GM23338 (cell line): ENCODE results near the gene TMEM242. TPM values are rescaled to one million over a fixed set of nuclear protein-coding genes. Genes with fewer than 3 reads are reported as not detected.

Experiments used
- ATAC-seq: fragments of 200-7000 bp; cut with Tn5 transposase; 3 replicates; pipeline ENCODE4 v1.9.1; 2020
- DNase-seq: peaks from one replicate; pipeline ENCODE4 v3.0.0-alpha.2; 2015; ENCODE audit warnings: low spot score
- H2AFZ ChIP-seq: fragments of 200-600 bp; sonication (generic); 2 replicates; pipeline ENCODE4 v1.8.0; 2016; ENCODE audit warnings: antibody characterized with exemption, mild to moderate bottlenecking, moderate library complexity
- H3F3A ChIP-seq: fragments of 200-600 bp; sonication (generic); replicated peaks from 2 replicates; pipeline ENCODE4 v1.8.0; 2017; ENCODE audit warnings: antibody characterized with exemption, mixed run types, low read depth
- H3K27ac ChIP-seq: fragments of 200-600 bp; sonication (generic); 2 replicates; pipeline ENCODE4 v1.6.1; 2016; ENCODE audit warnings: low read depth
- H3K27me3 ChIP-seq: fragments of 200-600 bp; sonication (generic); 2 replicates; pipeline ENCODE4 v1.8.0; 2016; ENCODE audit warnings: mild to moderate bottlenecking, mixed run types, moderate library complexity; ENCODE audit not compliant: insufficient read depth
- H3K36me3 ChIP-seq: fragments of 200-600 bp; sonication (generic); 2 replicates; pipeline ENCODE4 v1.8.0; 2016; ENCODE audit warnings: mild to moderate bottlenecking; ENCODE audit not compliant: insufficient read depth
- H3K4me1 ChIP-seq: fragments of 200-600 bp; sonication (generic); 2 replicates; pipeline ENCODE4 v1.8.0; 2016; ENCODE audit warnings: mild to moderate bottlenecking, moderate library complexity; ENCODE audit not compliant: insufficient read depth
- H3K4me2 ChIP-seq: fragments of 200-600 bp; sonication (generic); 2 replicates; pipeline ENCODE4 v1.7.1; 2017; ENCODE audit warnings: mixed run types
- H3K4me3 ChIP-seq: fragments of 200-600 bp; sonication (generic); 2 replicates; pipeline ENCODE4 v1.6.1; 2016; ENCODE audit warnings: mixed run types
- H3K79me2 ChIP-seq: fragments of 200-600 bp; sonication (generic); replicated peaks from 2 replicates; pipeline ENCODE4 v1.8.0; 2017; ENCODE audit warnings: mild to moderate bottlenecking; ENCODE audit not compliant: insufficient read depth
- H3K9me2 ChIP-seq: fragments of 200-600 bp; sonication (generic); 2 replicates; pipeline ENCODE4 v1.8.0; 2017; ENCODE audit not compliant: insufficient read depth
- H4K20me1 ChIP-seq: fragments of 200-600 bp; sonication (generic); replicated peaks from 2 replicates; pipeline ENCODE4 v1.8.0; 2017; ENCODE audit warnings: mild to moderate bottlenecking; ENCODE audit not compliant: insufficient read depth
- H3K27ac Mint-ChIP-seq: 2 replicates; pipeline ENCODE4 v1.8.0; 2020; ENCODE audit warnings: inconsistent platforms, mild to moderate bottlenecking, moderate library complexity, mixed read lengths
- H3K27me3 Mint-ChIP-seq: 3 replicates; pipeline ENCODE4 v1.8.0; 2022; ENCODE audit warnings: low read depth, mild to moderate bottlenecking, moderate library complexity, mixed read lengths, inconsistent platforms; ENCODE audit not compliant: insufficient read depth, poor library complexity
- H3K36me3 Mint-ChIP-seq: 3 replicates; pipeline ENCODE4 v1.8.0; 2021; ENCODE audit warnings: low read depth, mild to moderate bottlenecking, inconsistent platforms, moderate library complexity, mixed read lengths
- H3K4me1 Mint-ChIP-seq: 3 replicates; pipeline ENCODE4 v1.8.0; 2020; ENCODE audit warnings: mild to moderate bottlenecking, inconsistent platforms, mixed read lengths
- H3K4me3 Mint-ChIP-seq: 3 replicates; pipeline ENCODE4 v1.8.0; 2021; ENCODE audit warnings: moderate library complexity, mild to moderate bottlenecking, inconsistent platforms, mixed read lengths
- H3K9me3 Mint-ChIP-seq: 3 replicates; pipeline ENCODE4 v1.8.0; 2020; ENCODE audit warnings: moderate library complexity, mild to moderate bottlenecking, inconsistent platforms, mixed read lengths
- CREB1 ChIP-seq: fragments of 250-450 bp; sonication (Bioruptor Pico); IDR thresholded peaks from 2 replicates; pipeline ENCODE4 v1.5.0; 2020; ENCODE audit warnings: low read depth, mild to moderate bottlenecking, moderate library complexity
- CTCF ChIP-seq, 2 experiments: fragments of 200-600 bp in 1 of 2; sonication (generic) in 1 of 2; conservative IDR thresholded peaks; 2 replicates each; pipeline versions ENCODE4 v1.5.1 to v1.6.1; 2016 to 2017; ENCODE audit warnings: antibody characterized with exemption in 2 of 2, low read depth in 2 of 2, mild to moderate bottlenecking in 2 of 2, moderate library complexity in 1 of 2
- EZH2 ChIP-seq: fragments of 200-600 bp; sonication (generic); IDR thresholded peaks from one replicate; pipeline ENCODE4 v1.8.0; 2017; ENCODE audit warnings: antibody characterized with exemption, mild to moderate bottlenecking, low read depth; ENCODE audit not compliant: unreplicated experiment
- EZH2phosphoT487 ChIP-seq: fragments of 200-600 bp; sonication (generic); IDR thresholded peaks from one replicate; pipeline ENCODE4 v1.8.1; 2018; ENCODE audit warnings: antibody characterized with exemption; ENCODE audit not compliant: unreplicated experiment
- JUNB ChIP-seq: IDR thresholded peaks from one replicate; pipeline ENCODE4 v1.6.1; 2016; ENCODE audit warnings: antibody characterized with exemption; ENCODE audit not compliant: unreplicated experiment
- NANOG ChIP-seq: IDR thresholded peaks from 2 replicates; pipeline ENCODE4 v1.6.1; 2016; ENCODE audit warnings: antibody characterized with exemption, borderline replicate concordance
- polyA plus RNA-seq: library from polyadenylated mRNA; unstranded; fragments of >200 nt; fragmentation: Nextera tagmentation; extraction: Ambion mirVana; gene quantifications from 2 replicates; pipeline ENCODE4 v1.2.1, GENCODE V29; 2016
- total RNA-seq: library from RNA; depleted of rRNA; stranded (reverse); fragments of >200 nt; shearing (Covaris generic); gene quantifications from 2 replicates; pipeline ENCODE4 v1.2.3, GENCODE V29; 2014

The TMEM242 gene
- total and polyA plus RNA-seq, 2 experiments from 2014 or later: 3.7 to 9.7 TPM

GRCh38 chr6:157245436-157245835 is 77.9 kb downstream of the TMEM242 start (continued):
- TF ChIP-seq CTCF (conservative IDR thresholded peaks at IDR 0.05; ENCODE audit: low read depth in 2 of 2): no peak
- TF ChIP-seq EZH2: no peak
- TF ChIP-seq NANOG: no peak
- TF ChIP-seq CREB1 (CRISPR knock-in tag): no peak
- no peak for TF ChIP-seq JUNB
- no peak for TF ChIP-seq EZH2phosphoT487

- H4K20me1 ChIP-seq: no peaks in the 10 kb centered on the region
- H3K36me3 ChIP-seq: no peaks in the 10 kb centered on the region
- no peak overlapping the region for H3K4me3 ChIP-seq
- TF ChIP-seq CTCF (conservative IDR thresholded peaks at IDR 0.05; ENCODE audit: low read depth in 2 of 2): no peak
- peaks cover 3% of the 10 kb centered on the region for H3K27me3 Mint-ChIP-seq
- H3K9me3 Mint-ChIP-seq: 0 out of 3 replicates have a peak, but pooled peaks cover 2% of the 10 kb centered on the region
- no peaks in the 10 kb centered on the region for H3K27me3 ChIP-seq
- no peaks in the 10 kb centered on the region for H3K79me2 ChIP-seq
- no peak overlapping the region for H3K4me3 Mint-ChIP-seq
- H3K4me2 ChIP-seq: no peak overlapping the region
- no peak for ATAC-seq
- no peaks in the 10 kb centered on the region for H3K36me3 Mint-ChIP-seq
- no peaks in the 10 kb centered on the region for H3F3A ChIP-seq
- no peak overlapping the region for H3K27ac ChIP-seq
- no peak overlapping the region for H3K27ac Mint-ChIP-seq
- H3K9me2 ChIP-seq: no peaks in the 10 kb centered on the region; the same call in 1 of the 2 replicates
- peaks cover 7% of the 10 kb centered on the region for H3K4me1 Mint-ChIP-seq
- H3K4me1 ChIP-seq: peaks cover 8% of the 10 kb centered on the region
- H2AFZ ChIP-seq: no peak overlapping the region
- DNase-seq: no peak
Observed at GRCh38 chr6:157244780-157245179, 78.5 kb downstream of the TMEM242 start.

- no peaks in the 10 kb centered on the region for H3K79me2 ChIP-seq
- H3K4me3 Mint-ChIP-seq: no peak overlapping the region
- H3K9me2 ChIP-seq: no peaks in the 10 kb centered on the region; the same call in 1 of the 2 replicates
- H2AFZ ChIP-seq: no peak overlapping the region
- H3K27me3 ChIP-seq: no peaks in the 10 kb centered on the region
- peaks cover 8% of the 10 kb centered on the region for H3K27me3 Mint-ChIP-seq
- no peak overlapping the region for H3K27ac ChIP-seq
- H3K9me3 Mint-ChIP-seq: 0 out of 3 replicates have a peak, but pooled peaks cover 2% of the 10 kb centered on the region
- H4K20me1 ChIP-seq: no peaks in the 10 kb centered on the region
- no peaks in the 10 kb centered on the region for H3K36me3 Mint-ChIP-seq
- no peaks in the 10 kb centered on the region for H3K36me3 ChIP-seq
- ATAC-seq (no peak), DNase-seq (no peak)
- H3K4me3 ChIP-seq: no peak overlapping the region
- no peak overlapping the region for H3K4me2 ChIP-seq
- H3K27ac Mint-ChIP-seq: no peak overlapping the region
- no peaks in the 10 kb centered on the region for H3F3A ChIP-seq
- H3K4me1 Mint-ChIP-seq: peaks cover 13% of the 10 kb centered on the region
- H3K4me1 ChIP-seq: peaks cover 13% of the 10 kb centered on the region
- no peak for TF ChIP-seq EZH2
- no peak for TF ChIP-seq CTCF (conservative IDR thresholded peaks at IDR 0.05; ENCODE audit: low read depth in 2 of 2)
Observed at GRCh38 chr6:157244175-157244574, 79.1 kb downstream of the TMEM242 start.
